Calu3 (cell line): Measurements from ENCODE around the gene VN1R5. TPM values are rescaled to one million over a fixed set of nuclear protein-coding genes. Genes with fewer than 3 reads are reported as not detected.

ENCODE experiments used
- BruUV-seq: library from RNA; stranded (reverse); fragments of 400-500 nt; replicated peaks from 2 replicates; lab custom pipeline; 2021; lab: Mats Ljungman, UMichigan
- CTCF ChIA-PET: fragments of 300-600 bp; sonication (Branson Sonifier 250); formaldehyde crosslinking; loops from one replicate; lab custom pipeline; 2022; ENCODE audit warnings: antibody characterized with exemption; lab: Charles Lee
- DNase-seq: peaks from one replicate; pipeline ENCODE4 v3.0.0; 2022
- H3K27ac Mint-ChIP-seq: one replicate; pipeline ENCODE4 v1.8.0; 2022; ENCODE audit warnings: mixed read lengths; ENCODE audit not compliant: unreplicated experiment
- H3K27me3 Mint-ChIP-seq: one replicate; pipeline ENCODE4 v1.8.0; 2022; ENCODE audit warnings: mixed read lengths; ENCODE audit not compliant: unreplicated experiment
- H3K36me3 Mint-ChIP-seq: one replicate; pipeline ENCODE4 v1.8.0; 2022; ENCODE audit warnings: mild to moderate bottlenecking, moderate library complexity, mixed read lengths; ENCODE audit not compliant: insufficient read depth, unreplicated experiment
- H3K4me1 Mint-ChIP-seq: one replicate; pipeline ENCODE4 v1.8.0; 2022; ENCODE audit warnings: mild to moderate bottlenecking, low read depth, mixed read lengths; ENCODE audit not compliant: unreplicated experiment
- H3K4me3 Mint-ChIP-seq: one replicate; pipeline ENCODE4 v1.8.0; 2022; ENCODE audit warnings: mild to moderate bottlenecking, low read depth, moderate library complexity, mixed read lengths; ENCODE audit not compliant: unreplicated experiment
- H3K9me3 Mint-ChIP-seq: one replicate; pipeline ENCODE4 v1.8.0; 2022; ENCODE audit warnings: low read depth, mixed read lengths; ENCODE audit not compliant: unreplicated experiment
- CTCF ChIP-seq: fragments of 200-600 bp; IDR thresholded peaks from one replicate; pipeline ENCODE4 v1.8.0; 2022; ENCODE audit warnings: antibody characterized with exemption; ENCODE audit not compliant: unreplicated experiment
- intact Hi-C: fragments of 100-400 bp; cut with micrococcal nuclease; formaldehyde crosslinking; loops from one replicate; pipeline ENCODE4 v1.10.0; 2022; ENCODE audit not compliant: unreplicated experiment
- total RNA-seq: library from RNA; stranded (reverse); gene quantifications from 2 replicates; pipeline ENCODE4 v1.2.3, GENCODE V29; 2022

VN1R5 gene
- total RNA-seq, 1 experiment from 2014 or later, result not detected

DNA sequence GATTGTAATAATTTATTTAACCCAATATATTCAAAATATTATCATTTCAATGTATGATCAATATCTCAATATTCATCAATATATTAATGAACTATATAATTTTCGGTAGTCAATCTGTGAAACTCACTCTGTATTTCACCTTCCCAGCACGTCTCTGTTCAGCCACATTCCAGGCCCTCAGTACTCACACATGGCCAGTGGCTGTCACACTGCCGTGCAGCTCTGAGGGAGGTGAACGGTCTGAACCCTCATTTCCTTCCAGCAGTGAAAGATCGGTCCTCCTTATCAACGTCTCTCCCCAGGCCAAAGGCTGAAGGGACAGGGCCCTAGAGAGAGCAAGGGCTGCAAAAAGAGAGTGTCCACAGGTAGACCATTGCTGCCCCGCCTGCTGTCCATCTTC, 44.5 kb upstream of the VN1R5 start:
- Mint-ChIP-seq H3K36me3 (peaks cover 27% of the 10 kb centered on the region), H3K4me1 (peaks cover 12% of the 10 kb centered on the region), H3K9me3 (peaks cover 11% of the 10 kb centered on the region), H3K27me3 (no peaks in the 10 kb centered on the region), H3K27ac (no peak overlapping the region), H3K4me3 (no peak overlapping the region)
- BruUV-seq, result no TSS peak
- DNase-seq, result no peak
- intact Hi-C loops, result loop anchor here (5.0 kb wide), 1 partner anchor 121 kb away; the partner anchor contains the start of gene ZNF496
- no peak for TF ChIP-seq CTCF
- CTCF ChIA-PET, result no interaction called here

GRCh38 chr1:247212012-247212411, 43.9 kb upstream of the VN1R5 start:
- intact Hi-C loops, result loop anchor here (5.0 kb wide), 1 partner anchor 120 kb away; the partner anchor contains the start of gene ZNF496
- peaks cover 12% of the 10 kb centered on the region for H3K4me1 Mint-ChIP-seq
- CTCF ChIA-PET, result no interaction called here
- H3K9me3 Mint-ChIP-seq, result peaks cover 15% of the 10 kb centered on the region
- no peak overlapping the region for H3K27ac Mint-ChIP-seq
- TF ChIP-seq CTCF, result no peak
- no peak overlapping the region for H3K4me3 Mint-ChIP-seq
- peaks cover 26% of the 10 kb centered on the region for H3K36me3 Mint-ChIP-seq
- no TSS peak for BruUV-seq
- DNase-seq, result no peak
- H3K27me3 Mint-ChIP-seq, result no peaks in the 10 kb centered on the region

- Mint-ChIP-seq H3K4me1 (peaks cover 12% of the 10 kb centered on the region), H3K27ac (no peak overlapping the region), H3K36me3 (peaks cover 26% of the 10 kb centered on the region), H3K4me3 (no peak overlapping the region), H3K9me3 (peaks cover 11% of the 10 kb centered on the region), H3K27me3 (no peaks in the 10 kb centered on the region)
- DNase-seq, result no peak
- CTCF ChIA-PET, result no interaction called here
- TF ChIP-seq CTCF, result no peak
- no TSS peak for BruUV-seq
- intact Hi-C loops, result loop anchor here (5.0 kb wide), 1 partner anchor 119 kb away; the partner anchor contains the start of gene ZNF496
Measured at GRCh38 chr1:247212627-247213617, 43.0 kb upstream of the VN1R5 start.

DNA sequence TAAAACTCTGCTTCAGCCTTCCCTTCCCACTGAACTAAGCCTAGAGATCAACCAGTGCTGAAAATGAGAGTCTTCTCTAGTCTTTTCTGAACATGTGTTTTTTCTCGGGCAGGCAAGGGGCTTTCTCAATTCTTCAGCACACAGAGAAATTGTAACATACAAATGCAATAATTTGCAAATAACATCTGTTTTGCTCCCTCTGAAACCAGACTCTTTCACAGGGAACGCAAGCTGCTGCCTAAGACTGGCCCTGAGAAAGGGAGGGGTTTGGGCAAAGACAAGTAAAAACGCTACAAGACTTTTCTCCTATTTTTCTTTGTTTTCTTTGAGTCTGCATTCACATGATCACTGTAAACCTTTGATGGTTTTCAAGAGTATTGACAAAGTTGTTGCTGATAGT, 39.6 kb upstream of the VN1R5 start:
- no peak for TF ChIP-seq CTCF
- Mint-ChIP-seq H3K36me3 (no peaks in the 10 kb centered on the region), H3K4me3 (no peak overlapping the region), H3K27me3 (no peaks in the 10 kb centered on the region), H3K9me3 (peaks cover 12% of the 10 kb centered on the region), H3K27ac (no peak overlapping the region), H3K4me1 (no peaks in the 10 kb centered on the region)
- DNase-seq, result no peak
- CTCF ChIA-PET, result no interaction called here
- intact Hi-C loops, result no loop called here
- no TSS peak for BruUV-seq
